Parathyroid adenoma (tissue), 2 donors: ENCODE results near the gene ATP5PF.

Experiments used
- H2AFZ ChIP-seq: fragments of 300-600 bp; sonication (generic); one replicate; pipeline ENCODE4 v1.7.0; 2017; ENCODE audit warnings: antibody characterized with exemption, mild to moderate bottlenecking
- H3K27ac ChIP-seq: fragments of 300-600 bp; sonication (generic); one replicate; pipeline ENCODE4 v1.7.0; 2017
- H3K27me3 ChIP-seq: fragments of 300-600 bp; sonication (generic); one replicate; pipeline ENCODE4 v1.7.0; 2017; ENCODE audit warnings: low read length; ENCODE audit not compliant: control insufficient read depth, insufficient read depth
- H3K36me3 ChIP-seq: fragments of 300-600 bp; sonication (generic); one replicate; pipeline ENCODE4 v1.7.0; 2017; ENCODE audit warnings: low read length; ENCODE audit not compliant: control insufficient read depth, insufficient read depth
- H3K4me1 ChIP-seq: fragments of 300-600 bp; sonication (generic); one replicate; pipeline ENCODE4 v1.7.0; 2017; ENCODE audit warnings: control low read depth
- H3K4me2 ChIP-seq: fragments of 300-600 bp; sonication (generic); one replicate; pipeline ENCODE4 v1.7.0; 2017; ENCODE audit warnings: low read length
- H3K4me3 ChIP-seq: fragments of 300-600 bp; sonication (generic); one replicate; pipeline ENCODE4 v1.7.0; 2017; ENCODE audit warnings: low read depth, low read length
- H3K79me2 ChIP-seq: fragments of 300-600 bp; sonication (generic); one replicate; pipeline ENCODE4 v1.7.0; 2017; ENCODE audit warnings: control low read depth
- H3K9ac ChIP-seq: fragments of 300-600 bp; sonication (generic); one replicate; pipeline ENCODE4 v1.7.0; 2017; ENCODE audit warnings: mild to moderate bottlenecking
- H3K9me3 ChIP-seq: fragments of 300-600 bp; sonication (generic); one replicate; pipeline ENCODE4 v1.7.0; 2017; ENCODE audit warnings: low read length; ENCODE audit not compliant: control insufficient read depth
- CTCF ChIP-seq: fragments of 300-600 bp; sonication (generic); IDR thresholded peaks from one replicate; pipeline ENCODE4 v1.7.0; 2017; ENCODE audit warnings: antibody characterized with exemption, mild to moderate bottlenecking
- donor health status: primary hyperparathyroidism.

The ATP5PF gene

DNA sequence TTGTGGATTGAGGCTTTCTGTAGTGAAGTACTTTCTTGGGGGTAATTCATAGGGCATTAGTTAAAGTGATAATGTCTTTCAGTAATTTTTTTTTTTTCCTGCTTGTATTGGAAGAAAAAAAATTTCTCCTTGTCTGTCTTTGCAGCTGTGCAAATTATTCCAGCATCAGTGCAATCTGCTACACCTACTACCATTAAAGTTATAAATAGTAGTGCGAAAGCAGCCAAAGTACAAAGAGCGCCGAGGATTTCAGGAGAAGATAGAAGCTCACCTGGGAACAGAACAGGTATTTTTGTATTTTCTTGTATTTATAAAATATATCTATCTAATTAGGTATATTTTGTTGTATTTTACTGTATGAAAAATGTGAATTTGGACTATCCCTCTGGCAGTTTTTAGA is 29.4 kb upstream of the ATP5PF start:
- Histone ChIP-seq H3K4me3 (no peak overlapping the region), H3K79me2 (no peaks in the 10 kb centered on the region), H3K27ac (no peak overlapping the region), H3K27me3 (no peaks in the 10 kb centered on the region), H3K9me3 (no peaks in the 10 kb centered on the region), H3K36me3 (no peaks in the 10 kb centered on the region), H3K9ac (no peak overlapping the region), H3K4me1 (no peaks in the 10 kb centered on the region), H2AFZ (no peak overlapping the region), H3K4me2 (no peak overlapping the region)
- TF ChIP-seq CTCF, result no peak

GRCh38 chr21:25760677-25761076 is 26.0 kb upstream of the ATP5PF start:
- Histone ChIP-seq H3K9me3 (no peaks in the 10 kb centered on the region), H3K4me2 (no peak overlapping the region), H3K36me3 (no peaks in the 10 kb centered on the region), H2AFZ (no peak overlapping the region), H3K27me3 (no peaks in the 10 kb centered on the region), H3K4me3 (no peak overlapping the region), H3K79me2 (no peaks in the 10 kb centered on the region), H3K9ac (no peak overlapping the region), H3K4me1 (no peaks in the 10 kb centered on the region), H3K27ac (no peak overlapping the region)
- TF ChIP-seq CTCF, result no peak

DNA sequence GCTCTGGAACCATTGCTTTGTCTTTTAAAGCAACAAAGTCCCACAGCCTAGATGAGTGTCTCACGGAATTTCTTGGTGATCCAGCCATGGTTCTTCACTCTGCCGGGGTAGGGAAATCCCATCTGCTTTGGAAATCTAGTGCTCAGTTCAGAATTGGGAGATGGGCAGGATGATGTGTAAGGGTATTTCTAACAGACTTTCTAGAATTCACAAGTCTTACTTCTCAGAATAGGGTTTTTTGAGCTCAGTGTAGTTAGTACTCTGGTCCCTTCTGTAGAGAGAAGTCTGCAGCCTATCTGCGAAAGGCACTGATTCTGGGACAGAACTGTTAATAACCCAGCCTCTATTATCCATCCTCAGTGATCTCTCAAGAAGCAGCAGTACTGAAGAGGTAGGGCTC is 25.4 kb upstream of the ATP5PF start:
- Histone ChIP-seq H3K9ac (no peak overlapping the region), H3K36me3 (no peaks in the 10 kb centered on the region), H3K9me3 (no peaks in the 10 kb centered on the region), H3K79me2 (no peaks in the 10 kb centered on the region), H3K4me1 (no peaks in the 10 kb centered on the region), H3K27me3 (no peaks in the 10 kb centered on the region), H3K4me3 (no peak overlapping the region), H2AFZ (no peak overlapping the region), H3K27ac (no peak overlapping the region), H3K4me2 (no peak overlapping the region)
- no peak for TF ChIP-seq CTCF

DNA sequence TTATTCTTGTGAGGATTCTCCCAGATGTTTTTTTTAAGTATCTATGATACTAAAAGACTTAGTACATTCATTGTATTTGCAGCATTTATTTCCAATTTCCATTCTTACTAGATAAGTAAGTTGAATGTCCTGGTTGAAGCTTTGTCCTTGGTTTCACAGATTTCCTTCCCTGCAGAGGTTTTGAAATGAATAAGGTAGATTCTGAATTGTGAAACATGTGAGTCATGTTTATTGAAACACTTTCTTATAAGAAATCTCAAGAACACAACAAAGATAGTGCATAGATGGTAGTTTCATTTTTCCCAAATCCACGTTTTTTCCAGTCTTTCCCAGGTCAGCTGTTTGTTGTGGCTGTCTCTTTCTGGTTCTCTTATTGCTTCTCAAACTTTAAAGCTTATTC is 24.9 kb upstream of the ATP5PF start:
- no peak overlapping the region for H3K27ac ChIP-seq

More for the DNA sequence above, 24.9 kb upstream of the ATP5PF start:
- Histone ChIP-seq H3K9me3 (no peaks in the 10 kb centered on the region), H3K4me2 (no peak overlapping the region), H3K9ac (no peak overlapping the region), H3K4me3 (no peak overlapping the region), H2AFZ (no peak overlapping the region), H3K79me2 (no peaks in the 10 kb centered on the region), H3K36me3 (no peaks in the 10 kb centered on the region), H3K4me1 (no peaks in the 10 kb centered on the region), H3K27me3 (no peaks in the 10 kb centered on the region)
- no peak for TF ChIP-seq CTCF
